GM19351 (cell line): ENCODE results near the gene ANKMY1.
"Not testable (repeated sequence)": the region's sequence is repeated elsewhere in the genome, so short reads cannot be mapped to it uniquely, and the experiment has no call there.

ENCODE experiments used
- ATAC-seq: cut with Tn5 transposase; IDR thresholded peaks from one replicate; pipeline ENCODE4 v1.9.1; 2021; ENCODE audit warnings: mild to moderate bottlenecking, moderate library complexity; ENCODE audit not compliant: unreplicated experiment

The ANKMY1 gene

GRCh38 chr2:240556553-240557100 is 1.2 kb downstream of the ANKMY1 start:
- no peak for ATAC-seq

DNA sequence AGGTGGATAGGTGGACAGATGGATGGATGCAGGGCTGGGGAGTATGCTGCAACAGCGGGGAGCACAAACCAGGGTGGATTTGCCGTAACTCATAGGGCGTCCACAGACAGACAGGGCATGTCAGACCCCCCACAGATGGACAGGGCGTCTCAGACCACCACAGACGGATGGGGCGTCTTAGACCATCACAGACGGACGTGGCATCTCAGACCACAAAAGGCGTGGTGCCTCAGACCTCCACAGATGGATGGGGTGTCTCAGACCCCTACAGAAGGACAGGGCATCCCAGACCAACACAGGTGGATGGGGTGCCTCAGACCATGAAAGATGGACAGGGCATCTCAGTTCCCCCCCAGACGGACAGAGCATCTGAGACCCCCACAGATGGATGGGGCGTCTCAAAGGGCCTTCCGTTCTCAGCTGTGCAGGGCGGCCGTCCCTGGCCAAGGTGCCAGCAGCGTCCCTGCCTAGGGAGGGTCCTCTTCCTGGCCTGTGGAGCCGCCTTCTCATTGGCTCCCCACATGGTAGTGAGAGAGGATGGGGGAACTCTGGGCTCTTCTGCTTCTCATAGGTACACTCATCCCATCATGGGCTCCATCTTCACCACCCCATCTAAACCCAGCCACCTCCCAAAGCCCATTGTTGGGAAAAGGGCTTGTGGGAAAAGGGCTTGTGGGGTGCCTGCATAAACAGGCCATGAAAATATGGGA is 2.1 kb downstream of the ANKMY1 start:
- no peak for ATAC-seq

GRCh38 chr2:240554767-240555493 is 2.9 kb downstream of the ANKMY1 start:
- no peak for ATAC-seq

DNA sequence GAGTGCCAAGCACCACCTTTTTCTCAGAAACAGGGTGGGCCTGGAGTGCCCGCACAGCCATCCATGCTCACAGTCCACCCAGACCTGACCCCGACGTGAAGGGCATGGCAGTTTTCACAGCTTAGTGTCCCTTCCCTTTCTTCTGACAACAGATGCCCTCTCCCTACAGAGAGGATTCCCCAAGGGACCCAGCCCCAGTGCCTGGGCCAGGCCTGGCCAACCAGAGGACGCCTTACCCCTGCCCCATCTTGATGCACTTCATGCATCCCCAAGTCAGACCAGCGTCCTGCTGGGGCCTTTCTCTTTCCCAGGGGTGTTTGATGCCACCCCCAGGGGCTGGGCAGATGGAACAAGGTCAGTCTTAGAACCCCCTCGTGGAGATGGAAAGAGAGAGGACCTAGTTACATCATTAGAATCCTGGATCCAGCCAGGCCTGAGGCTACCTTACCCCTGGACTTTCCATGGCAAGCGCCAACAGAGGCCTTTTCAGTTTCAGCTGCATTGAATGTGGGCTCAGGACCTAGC is 3.8 kb downstream of the ANKMY1 start:
- ATAC-seq = no peak

- no peak for ATAC-seq
Measured at GRCh38 chr2:240551811-240552210, 6.0 kb downstream of the ANKMY1 start.

DNA sequence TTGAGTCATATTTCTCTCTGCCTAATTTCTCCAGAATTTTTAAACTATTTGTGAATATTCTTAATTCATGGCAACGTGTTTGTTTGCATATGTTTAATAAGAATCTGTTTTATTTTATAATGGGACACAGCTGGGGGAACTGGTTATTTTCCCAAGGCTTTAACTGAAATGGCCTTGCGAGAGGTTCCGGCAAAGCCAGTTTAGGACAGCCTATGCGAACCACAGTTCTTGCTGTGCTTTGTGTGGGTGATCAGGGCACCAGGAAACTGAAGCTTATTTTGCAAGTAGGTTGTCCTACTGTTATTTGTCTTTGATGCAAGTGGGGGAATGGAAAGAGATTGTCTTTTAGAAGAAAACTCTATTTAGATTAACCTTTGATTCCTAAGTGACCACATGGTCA is 6.5 kb downstream of the ANKMY1 start:
- ATAC-seq = no peak

GRCh38 chr2:240539906-240540305 is 17.9 kb downstream of the ANKMY1 start:
- no peak for ATAC-seq

DNA sequence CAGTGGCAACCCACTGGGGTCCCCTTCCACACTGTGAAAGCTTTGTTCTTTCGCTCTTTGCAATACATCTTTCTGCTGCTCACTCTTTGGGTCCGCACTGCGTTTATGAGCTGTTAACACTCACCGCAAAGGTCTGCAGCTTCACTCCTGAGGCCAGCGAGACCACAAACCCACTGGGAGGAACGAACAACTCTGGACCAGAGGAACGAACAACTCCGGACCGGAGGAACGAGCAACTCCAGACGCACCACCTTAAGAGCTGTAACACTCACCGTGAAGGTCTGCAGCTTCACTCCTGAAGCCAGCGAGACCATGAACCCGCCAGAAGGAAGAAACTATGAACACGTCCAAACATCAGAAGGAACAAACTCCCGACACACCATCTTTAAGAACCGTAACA is 18.7 kb downstream of the ANKMY1 start:
- not testable (repeated sequence) for ATAC-seq

GRCh38 chr2:240538031-240538780 is 19.6 kb downstream of the ANKMY1 start:
- no peak for ATAC-seq

DNA sequence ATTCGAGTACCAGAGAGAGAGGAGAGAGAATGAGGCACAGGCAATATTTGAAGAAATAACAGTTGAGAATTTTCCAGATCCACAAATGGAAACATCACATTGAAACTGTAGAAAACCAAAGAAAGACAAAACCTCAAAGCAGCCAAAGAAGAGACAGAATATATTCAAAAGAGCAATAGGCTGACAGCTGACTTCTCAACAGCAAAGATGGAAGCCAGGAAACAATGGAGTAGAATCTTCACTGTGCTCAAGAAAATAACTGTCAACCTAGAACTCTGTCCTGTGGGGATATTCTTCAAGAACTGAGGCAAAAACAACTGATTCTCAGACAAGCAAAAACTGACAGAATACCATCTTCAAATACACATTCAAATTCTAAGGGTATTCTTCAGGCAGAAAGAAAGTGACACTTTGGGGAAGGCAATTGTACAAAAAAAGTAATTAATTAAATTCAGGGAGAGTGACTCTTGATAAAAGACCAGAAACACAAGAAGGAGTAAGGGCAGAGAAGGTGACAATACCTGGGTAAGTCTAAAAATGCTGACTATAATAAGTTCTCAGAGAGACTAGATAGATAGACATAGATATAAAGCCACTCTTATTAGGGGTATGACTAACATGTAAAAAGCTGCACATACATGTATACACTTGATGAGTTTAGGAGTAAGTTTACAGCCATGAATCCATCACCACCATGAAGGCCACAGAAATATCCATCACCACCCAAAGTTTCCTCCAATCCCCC is 25.6 kb downstream of the ANKMY1 start:
- no peak for ATAC-seq

DNA sequence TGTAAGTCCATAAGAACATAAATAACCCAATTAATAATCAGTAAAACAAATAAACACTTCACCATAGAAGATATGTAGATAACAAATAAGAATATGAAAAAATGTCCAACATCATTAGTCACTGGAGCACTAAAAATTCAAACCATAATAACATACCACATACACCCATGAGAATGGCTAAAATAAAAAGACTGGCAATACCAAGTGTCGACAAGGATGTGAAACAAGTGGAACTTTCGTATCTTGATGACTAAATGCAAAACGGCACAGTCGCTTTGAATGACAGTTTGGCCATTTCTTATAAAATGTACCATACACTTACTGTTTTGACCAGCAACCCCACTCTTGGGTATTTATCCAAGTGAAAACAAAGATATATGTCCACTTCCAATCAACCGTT is 26.8 kb downstream of the ANKMY1 start:
- ATAC-seq = no peak

- no peak for ATAC-seq
Measured at GRCh38 chr2:240530181-240530580, 27.6 kb downstream of the ANKMY1 start.

- ATAC-seq = no peak
Measured at GRCh38 chr2:240529344-240529999, 28.3 kb downstream of the ANKMY1 start.

DNA sequence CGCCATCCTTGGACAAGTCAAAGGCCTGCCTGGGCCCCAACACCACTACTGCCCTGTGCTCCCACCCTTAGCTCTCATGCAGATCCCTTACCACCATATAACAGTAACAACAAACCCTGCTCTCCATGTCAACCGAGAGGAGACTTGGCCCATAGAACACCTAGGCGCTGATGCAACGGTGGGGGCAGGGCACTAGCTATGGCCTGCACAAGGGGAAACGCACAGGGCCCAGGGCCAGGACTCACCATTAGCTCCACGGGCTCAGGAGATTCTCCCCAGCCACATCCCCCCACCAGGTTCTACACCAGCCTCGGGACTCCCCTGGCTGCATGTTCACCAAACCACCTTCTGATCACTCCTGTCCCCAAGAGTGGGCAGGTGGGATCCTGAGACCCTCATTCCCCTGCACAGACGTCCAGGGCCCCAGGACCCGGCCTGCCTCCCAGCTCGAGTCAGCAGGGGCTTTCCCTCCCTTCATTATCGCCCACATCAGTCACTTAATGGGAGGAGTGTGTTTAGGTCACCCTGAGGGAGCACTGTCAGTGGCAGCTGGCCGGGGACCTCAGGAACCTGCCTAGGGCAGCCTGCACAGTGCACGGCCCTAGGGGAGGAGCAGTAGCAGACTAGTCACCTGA is 29.3 kb downstream of the ANKMY1 start:
- ATAC-seq = no peak

DNA sequence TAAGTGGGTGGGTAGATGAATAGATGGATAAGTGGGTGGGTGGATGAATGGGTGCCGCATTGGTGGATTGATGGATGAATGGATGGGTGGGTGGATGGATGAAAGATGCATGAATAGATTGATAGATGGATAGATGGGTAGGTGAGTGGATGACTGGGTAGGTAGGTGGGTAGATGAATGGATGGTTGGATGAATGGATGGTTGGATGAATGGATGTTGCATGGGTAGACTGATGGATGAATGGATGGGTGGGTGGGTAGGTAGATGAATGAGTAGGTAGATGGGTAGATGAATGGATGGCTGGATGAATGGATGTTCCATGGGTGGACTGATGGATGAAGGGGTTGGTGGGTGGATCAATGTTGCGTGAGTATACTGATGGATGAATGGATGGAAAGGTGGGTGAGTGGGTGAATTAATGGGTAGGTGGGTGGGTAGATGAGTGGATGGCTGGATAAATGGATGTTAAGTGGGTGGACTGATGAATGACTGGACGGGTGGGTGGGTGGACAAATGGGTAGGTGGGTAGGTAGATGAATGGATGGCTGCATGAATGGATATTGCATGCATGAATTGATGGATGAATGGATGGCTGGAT is 30.5 kb downstream of the ANKMY1 start:
- ATAC-seq = no peak

DNA sequence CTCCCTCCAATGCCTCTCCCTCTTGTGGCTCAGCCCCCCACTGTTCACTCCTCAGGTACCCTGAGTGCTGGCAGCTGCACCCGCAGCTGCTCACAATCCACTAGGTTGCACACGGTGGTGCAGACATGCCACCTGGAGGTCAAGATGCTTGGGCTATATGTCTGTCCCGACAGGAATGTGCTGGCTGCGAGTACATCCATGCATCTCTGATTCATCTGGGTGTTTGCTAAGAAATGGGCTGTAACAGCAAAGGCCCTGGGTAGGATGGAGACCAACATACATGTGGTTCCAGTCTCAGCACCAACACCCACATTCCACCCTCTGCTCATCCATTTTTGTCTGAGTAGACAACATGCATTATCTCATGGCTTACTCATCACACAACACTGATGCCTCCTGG is 31.3 kb downstream of the ANKMY1 start:
- no peak for ATAC-seq

- ATAC-seq = no peak
Measured at GRCh38 chr2:240525802-240526201, 32.0 kb downstream of the ANKMY1 start.

GRCh38 chr2:240524963-240525718 is 32.6 kb downstream of the ANKMY1 start:
- no peak for ATAC-seq
